DMS79 (cell line): ENCODE data around the gene COL7A1.
"Not testable (repeated sequence)": the region's sequence is repeated elsewhere in the genome, so short reads cannot be mapped to it uniquely, and the experiment has no call there.

Experiments used
- DNase-seq: peaks from one replicate; lab custom pipeline; 2025; lab: John Stamatoyannopoulos, UW

Gene COL7A1

DNA sequence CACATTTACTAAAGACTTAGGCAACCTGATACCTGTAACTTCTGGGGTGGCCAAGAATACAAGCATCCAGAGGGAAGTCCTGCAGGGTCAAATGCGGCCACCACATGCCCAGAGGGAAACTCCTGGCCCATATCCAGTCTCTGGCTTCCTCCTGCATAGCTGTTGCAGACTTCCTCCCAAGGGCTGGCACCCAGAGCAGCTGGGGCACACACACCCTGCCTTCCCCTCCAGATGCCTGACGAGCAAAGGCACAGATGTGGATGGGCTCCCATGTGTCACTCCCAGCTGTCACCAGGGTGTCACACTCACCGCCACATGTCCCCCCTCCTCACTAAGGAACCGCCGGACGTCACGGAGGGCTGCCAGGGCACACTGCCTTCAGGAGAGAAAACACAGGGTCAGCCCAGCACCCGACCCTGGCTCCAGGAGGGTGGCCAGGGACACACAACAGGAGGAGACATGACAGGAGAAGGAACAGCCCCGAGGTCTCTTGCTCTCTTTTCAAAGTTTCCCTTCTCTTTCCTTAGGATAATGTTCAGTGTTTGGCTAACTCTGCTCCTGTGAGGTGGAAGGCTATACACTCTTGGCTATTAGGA, 51.8 kb downstream of the COL7A1 start:
- DNase-seq, result no peak

DNA sequence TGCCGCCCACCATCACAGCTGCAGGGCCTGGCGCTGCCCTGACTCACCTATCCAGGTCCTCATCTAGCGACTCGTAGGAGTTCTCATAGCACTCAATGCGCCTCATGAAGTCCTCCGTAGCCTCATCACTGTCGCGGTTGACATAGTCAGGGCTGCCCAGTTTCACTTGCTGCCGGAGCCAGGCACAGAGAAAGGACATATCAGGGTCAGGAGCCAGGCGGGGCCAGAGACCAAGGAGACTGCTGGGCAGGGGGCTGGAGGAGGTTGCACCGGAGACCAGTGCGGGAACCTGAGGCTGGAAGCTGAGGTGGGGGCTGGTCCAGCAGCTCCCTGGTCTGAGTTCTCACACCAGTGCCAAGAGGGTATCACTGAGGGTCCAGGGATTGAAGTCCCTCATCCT, 56.7 kb downstream of the COL7A1 start:
- DNase-seq, result no peak

DNA sequence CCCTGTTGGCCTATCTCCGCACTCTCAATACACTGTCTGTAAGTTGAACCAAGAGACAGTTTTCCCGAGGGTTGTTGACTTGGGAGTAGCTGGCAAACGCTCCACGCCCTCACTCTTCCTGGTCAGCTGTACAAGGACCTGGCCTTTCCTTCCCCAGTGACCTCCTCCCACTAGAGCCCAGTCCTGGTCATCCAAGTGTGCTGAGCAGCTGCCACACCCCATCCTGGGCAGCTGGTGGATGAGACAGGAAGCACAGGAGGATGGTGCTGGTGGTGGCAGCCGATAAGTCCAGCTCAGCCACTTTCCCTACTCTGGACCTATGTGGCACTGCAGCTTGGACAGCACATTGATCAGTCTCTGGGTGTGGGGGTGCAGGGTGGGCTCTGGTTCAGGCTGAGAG, 58.3 kb downstream of the COL7A1 start:
- DNase-seq, result no peak

DNA sequence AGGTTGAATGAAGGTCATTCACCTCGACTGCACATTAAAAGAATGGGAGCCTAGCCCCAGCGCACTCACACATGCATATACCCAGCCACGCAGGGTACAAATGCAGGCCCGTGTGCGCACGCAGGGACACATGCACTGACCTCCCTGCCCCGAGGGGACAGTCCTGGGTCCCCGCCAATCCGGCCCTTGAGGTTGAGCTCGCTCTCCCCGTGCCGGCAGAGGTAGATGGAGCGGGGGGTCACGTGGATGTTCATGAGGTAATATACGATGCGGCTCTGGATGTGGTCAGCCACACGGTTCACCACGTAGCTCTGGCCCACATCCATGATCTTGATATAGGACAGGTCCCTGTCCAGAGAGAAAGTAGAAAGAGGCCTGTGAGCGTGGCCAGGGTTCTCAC, 59.0 kb downstream of the COL7A1 start:
- DNase-seq, result no peak

DNA sequence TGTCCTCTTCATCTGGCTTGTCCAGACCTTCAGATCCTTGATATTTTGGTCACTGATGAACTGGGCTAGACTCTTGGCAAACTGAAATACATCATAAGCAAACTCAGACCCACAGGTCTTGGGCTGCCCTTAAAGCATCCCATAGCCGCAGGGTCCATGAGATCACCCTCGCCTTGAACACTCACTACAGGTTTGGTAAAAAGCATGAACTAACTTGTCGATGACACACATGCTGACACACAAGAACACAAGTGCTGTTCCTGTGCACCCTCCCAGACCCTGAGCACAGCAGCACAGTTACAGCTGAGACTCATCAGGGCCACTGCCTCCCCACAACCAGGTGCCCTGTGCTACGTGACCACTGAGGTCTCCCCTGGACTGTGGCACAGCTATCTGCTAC, 59.6 kb downstream of the COL7A1 start:
- no peak for DNase-seq

DNA sequence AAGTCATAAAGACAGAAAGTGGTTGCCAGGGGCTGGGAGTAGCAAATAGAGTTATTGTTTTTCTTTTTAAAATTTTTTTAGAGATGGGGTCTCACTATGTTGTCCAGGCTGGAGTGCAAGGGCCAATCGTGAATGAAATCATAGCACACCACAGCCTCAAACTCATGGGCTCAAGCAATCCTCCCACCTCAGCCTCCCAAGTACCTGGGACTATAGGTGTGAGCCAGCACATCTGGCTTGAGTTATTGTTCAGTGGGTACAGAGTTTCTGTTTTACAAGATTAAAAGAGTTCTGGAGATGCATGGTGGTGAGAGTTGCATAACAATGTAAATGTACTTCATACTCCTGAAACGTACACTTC, 62.2 kb downstream of the COL7A1 start:
- DNase-seq, result no peak

DNA sequence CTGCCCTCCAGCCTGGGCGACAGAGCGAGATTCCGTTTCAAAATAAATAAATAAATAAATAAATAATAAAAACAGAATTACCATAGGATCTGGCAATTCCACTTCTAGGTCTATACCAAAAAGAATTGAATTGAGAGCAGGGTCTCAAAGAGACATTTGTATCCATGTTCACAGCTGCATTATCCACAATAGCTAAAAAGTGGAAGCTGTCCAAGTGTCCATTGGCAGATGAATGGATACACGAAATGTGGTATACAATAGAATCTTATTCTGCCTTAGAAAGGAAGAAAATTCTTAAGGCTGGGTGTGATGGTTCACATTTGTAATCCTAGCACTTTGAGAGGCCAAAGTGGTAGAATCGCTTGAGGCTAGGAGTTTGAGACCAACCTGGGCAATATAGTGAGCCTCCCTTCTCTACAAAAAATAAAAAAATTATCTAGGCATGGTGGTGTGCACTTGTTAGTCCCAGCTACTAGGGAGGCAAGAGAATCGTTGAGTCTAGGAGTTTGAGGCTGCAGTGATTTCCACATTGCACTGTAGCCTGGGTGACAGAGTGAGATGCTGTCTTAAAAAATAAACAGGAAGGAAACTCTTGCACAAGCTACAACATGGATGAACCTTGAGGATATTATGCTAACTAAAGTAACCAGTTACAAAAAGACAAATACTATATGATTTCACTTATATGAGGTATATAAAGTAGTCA, 62.7 kb downstream of the COL7A1 start:
- DNase-seq, result no peak

DNA sequence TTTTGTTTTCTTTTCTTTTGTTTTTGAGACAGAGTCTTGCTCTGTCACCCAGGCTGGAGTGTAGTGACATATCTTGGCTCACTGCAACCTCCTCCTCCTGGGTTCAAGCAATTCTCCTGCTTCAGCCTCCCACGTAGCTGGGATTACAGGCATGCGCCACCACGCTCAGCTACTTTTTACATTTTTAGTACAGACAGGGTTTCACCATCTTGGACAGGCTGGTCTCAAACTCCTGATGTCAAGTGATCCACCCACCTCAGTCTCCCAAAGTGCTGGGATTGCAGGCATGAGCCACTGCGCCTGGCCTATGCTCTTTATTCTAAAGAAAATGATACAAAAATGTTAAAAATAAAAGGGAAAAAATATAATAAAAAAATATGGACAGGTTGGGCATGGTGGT, 64.4 kb downstream of the COL7A1 start:
- DNase-seq, result not testable (repeated sequence)

DNA sequence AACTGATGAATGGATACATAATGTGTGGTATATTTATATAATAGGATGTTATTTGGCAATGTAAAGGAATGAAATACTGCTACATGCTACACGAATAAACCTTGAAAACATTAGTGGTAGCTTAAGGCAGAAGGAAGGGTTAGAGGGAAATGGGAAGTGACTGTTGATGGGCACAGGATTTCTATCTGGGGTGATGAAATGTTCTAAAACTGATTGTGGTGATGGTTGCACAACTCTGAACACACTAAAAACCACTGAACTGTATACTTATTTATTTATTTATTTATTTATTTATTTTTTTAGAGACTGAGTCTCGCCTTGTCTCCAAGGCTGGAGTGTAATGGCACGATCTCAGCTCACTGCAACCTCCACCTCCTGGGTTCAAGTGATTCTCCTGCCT, 66.4 kb downstream of the COL7A1 start:
- no peak for DNase-seq

DNA sequence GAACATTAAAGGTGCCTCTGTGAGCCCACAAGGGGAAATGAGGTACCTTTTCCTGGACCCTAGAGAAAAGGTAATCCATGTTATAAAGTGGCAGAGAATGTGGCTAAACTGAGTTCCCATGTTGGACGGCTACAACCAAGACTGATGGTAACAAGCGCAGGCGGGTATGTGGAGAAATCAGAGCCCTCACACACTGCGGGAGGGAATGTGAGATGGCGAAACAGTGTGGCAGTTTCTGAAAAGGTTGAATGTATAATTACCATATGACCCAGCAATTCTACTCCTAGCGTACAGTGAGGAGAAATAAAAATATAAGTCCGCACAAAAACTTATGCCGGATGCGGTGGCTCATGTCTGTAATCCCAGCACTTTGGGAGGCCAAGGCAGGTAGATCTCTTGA, 67.1 kb downstream of the COL7A1 start:
- no peak for DNase-seq

DNA sequence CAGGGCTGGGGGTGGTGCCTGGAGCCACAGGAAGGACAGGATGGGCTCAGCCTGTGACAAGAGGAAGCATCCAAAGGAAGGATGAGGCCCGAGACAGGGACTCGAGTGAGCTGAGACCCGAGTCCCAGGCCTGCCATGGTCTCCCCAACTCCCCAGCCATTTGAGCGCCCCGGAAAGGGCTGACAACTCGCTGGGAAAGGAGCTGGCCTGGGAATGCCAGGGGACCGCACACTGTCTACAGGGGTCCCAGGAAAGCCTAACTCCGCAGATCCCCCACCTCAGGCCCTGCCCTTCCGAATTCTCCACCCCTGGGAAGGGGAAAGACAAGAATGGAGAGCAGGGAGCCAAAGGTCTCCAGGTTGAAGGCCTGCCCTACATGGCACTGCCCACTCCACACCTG, 70.2 kb downstream of the COL7A1 start:
- no peak for DNase-seq

DNA sequence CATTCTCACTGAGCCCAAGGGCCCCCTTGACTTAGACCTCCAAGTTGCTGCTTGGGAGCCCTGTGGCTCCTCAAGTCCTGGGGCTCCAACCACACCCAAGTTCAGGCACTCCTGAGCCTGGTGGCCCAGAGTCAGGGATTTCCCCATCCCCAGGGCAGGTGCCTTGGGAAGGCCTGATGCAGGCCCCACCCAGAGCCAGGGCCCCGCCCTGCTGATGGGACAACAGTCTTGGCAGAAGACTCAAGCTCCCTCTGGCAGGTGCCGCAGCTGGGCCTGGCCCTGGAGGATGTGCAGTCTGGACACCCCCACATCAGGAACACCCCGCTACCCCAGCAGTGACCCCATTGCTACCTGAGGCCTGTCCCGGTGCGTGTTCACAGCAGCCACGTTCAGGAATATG, 73.5 kb downstream of the COL7A1 start:
- DNase-seq, result no peak

DNA sequence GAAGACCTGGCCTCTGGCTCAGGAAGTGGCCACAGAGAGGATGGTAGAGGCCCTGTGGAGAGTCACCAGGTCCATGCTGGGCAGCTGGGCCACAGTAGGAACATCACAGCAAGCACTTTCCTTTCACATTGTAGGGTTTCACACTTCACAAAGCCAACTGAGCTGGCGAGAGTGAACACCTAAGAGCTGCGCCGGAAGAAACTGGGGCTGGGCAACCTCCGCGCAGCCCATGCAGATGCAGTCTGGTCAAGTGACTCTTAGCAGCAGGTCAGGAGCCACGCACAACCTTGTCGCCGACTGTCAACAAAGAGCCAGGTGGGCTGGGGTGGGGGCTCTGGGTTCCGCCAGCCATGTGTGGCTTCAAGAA, 75.9 kb downstream of the COL7A1 start:
- DNase-seq, result no peak

DNA sequence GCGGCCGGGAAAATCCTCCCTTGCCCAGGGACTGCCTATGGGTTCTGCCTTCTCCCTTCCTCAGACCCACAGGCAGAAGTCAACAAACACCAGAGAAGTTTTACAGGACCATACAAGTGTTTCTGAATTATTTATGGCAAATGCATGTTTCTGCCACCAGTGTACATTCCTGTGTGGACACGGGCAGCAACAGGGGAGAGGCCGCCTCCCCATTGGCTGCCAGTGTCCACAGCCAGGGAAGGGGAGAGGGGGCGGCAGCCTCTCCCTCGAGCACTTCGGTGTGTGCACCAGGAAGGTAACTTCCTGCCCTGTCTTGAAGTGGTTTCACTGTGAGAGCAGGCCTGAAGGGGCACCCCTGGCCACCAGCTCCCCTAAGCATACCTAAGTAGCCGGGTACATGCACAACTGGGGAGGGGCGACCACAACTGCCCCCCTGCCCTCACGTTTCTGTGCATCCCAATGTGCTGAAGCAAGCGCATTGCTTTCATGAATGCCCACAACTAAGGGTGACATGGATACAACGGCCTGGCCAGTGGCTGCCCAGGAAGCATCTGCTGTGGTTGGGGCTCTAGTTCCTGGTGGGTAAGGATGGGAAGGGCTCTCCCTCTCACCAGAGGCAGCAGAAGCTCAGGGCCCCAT, 76.4 kb downstream of the COL7A1 start:
- no peak for DNase-seq

DNA sequence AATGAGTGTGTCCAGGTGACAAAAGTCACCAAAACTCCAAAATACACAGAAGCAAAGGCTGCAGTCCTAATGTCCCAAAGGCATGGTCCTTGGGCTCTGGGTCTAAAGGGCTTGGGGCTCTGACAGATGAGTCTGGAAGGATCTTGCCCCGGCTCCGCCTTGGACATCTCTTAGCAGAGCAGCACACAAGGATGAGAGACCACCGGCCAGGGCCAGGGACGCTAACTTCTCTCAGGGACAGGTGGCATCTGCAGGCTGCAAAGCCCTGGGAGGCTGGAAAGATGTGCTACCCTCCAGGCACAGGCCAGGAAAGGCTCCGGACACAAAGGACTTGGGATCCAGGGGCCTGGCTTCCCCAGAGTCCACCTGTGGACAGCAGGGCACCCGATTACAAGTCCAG, 77.1 kb downstream of the COL7A1 start:
- DNase-seq, result no peak

DNA sequence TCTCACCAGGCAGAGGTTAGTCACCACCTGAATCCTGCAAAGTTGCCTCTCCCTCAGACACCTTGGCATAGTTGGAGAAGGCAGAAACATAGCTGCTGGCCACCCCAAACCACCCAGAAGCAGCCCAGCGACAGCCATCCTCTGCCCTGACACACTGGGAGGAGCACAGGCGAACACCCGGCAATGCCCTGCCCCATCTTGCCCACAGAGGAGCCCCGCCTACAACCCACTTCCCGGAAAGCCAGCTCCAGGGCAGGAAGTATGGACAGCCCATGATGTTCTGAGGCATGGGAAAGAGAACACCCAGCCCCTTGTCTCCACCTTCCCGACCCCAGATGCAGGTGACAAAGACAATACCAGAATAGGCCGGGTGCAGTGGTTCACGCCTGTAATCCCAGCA, 78.6 kb downstream of the COL7A1 start:
- no peak for DNase-seq

DNA sequence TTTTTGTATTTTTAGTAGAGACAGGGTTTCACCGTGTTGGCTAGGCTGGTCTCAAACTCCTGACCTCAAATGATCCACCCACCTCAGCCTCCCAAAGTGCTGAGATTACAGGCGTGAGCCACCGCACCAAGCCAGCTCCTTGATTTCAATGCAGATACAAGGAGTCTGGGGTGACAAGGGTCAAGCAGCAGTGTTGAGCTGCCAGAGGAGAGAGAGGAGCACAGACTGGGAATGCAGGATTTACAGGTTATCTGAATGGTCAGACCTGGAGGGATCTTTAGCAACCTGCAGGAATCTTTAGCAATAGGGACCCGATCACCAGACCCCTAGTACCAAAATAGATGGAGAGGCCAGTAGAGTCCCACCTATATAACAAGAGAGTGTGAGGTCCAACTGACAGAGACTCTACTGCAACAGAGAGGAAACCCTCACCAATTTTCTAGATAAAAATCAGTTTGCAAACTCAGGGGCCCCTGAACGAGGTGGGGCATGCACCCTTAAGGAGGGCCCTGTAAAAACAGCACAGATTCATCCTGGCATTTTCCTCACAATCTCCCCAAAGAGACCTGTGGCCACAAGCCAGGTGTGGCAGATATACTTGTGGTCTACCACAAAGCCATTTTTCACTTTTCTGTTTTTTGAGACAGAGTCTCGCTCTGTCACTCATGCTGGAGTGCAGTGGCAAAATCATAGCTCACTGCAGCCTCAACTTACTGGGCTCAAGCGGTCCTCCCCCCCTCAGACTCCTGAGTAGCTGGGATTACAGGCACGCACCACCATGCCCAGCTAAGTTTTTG, 80.5 kb downstream of the COL7A1 start:
- no peak for DNase-seq
